Measurements from ENCODE around the gene TNFSF4.

- TF ChIP-seq CTCF (IDR thresholded peaks at IDR 0.05) (no peak), POLR2AphosphoS5 (IDR thresholded peaks at IDR 0.05) (no peak), POLR2A (IDR thresholded peaks at IDR 0.05) (no peak)
Observed at GRCh38 chr1:173220157-173220556, 13.0 kb upstream of the TNFSF4 start.
